ENCODE results near the gene WDR64. TPM values are rescaled to one million over a fixed set of nuclear protein-coding genes. Genes with fewer than 3 reads are reported as not detected.

The WDR64 gene
- polyA plus RNA-seq, result under 1 TPM in 1 of 4 donors, not detected in 3; 0.09 TPM
- long read RNA-seq, donor 1, result 0 reads
- long read RNA-seq, donor 2, result 0 reads
- long read RNA-seq, donor 3, result 0 reads
- long read RNA-seq, donor 4, result 0 reads
- long read RNA-seq, donor 5, result 0 reads
- long read RNA-seq, donor 6, result 0 reads
- long read RNA-seq, donor 7, result 0 reads
- long read RNA-seq, donor 8, result 0 reads
- long read RNA-seq, donor 9, result 0 reads
- long read RNA-seq, donor 10, result 0 reads

- 84 to 89% (median 89%) methylated on average over 4 of the region's 4 CpGs for WGBS, 3 donors
- Histone ChIP-seq H3K9me3 (ENCODE audit: control insufficient read depth in 2 of 2, insufficient read depth in 1 of 2, low read depth in 1 of 2, low read length in 1 of 2) (no peaks in the 10 kb centered on the region), H3K27ac (ENCODE audit: low read depth in 1 of 3, low read length in 2 of 3) (no peak within 1 kb of the TSS), H3K27me3 (ENCODE audit: control insufficient read depth in 3 of 3, insufficient read depth in 3 of 3, low read length in 3 of 3) (no peaks in the 10 kb centered on the region), H3K4me1 (ENCODE audit: control insufficient read depth in 3 of 3, insufficient read depth in 2 of 3, low read depth in 1 of 3, low read length in 2 of 3) (no peaks in the 10 kb centered on the region), H3K4me3 (ENCODE audit: low read depth in 1 of 3, low read length in 3 of 3) (no peak within 1 kb of the TSS), H3K36me3 (ENCODE audit: control insufficient read depth in 3 of 3, insufficient read depth in 2 of 3, low read depth in 1 of 3, low read length in 3 of 3) (no peaks in the 10 kb centered on the region)
- FAIRE-seq (no peak), DNase-seq (no peak)
These were observed at the start of gene WDR64 for GRCh38 chr1:241652012-241652411. TSS of gene WDR64 (plus strand) at chr1:241652281. CDS start at chr1:241652485, 204 bp downstream.

DNA sequence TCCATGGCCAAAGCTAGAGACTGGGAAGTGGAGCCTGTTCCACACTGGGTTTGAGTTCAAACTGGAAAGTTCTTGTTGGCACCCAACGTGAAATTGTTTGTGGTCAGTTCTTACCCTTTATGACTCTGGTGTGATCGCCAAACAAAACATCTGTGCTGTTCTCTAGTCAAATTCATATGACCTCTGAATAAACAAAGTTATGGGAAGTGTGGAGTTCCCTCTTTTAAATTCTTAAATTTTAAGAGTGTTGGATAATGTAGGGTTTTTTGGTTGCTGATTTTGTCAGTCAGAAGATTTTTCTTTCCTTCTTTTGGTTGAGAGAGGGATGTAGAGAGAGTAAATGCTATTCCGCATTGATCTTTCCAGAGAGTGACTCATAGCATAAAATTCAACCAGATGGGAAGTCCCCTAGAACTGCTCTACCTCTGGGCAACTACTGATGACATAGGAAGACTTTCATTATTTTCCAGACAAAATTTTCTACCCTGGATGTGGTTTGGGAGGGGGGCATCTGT is 48.3 kb upstream of the WDR64 start:
- DNase-seq, result no peak
- no peak overlapping the region for H3K27ac ChIP-seq (ENCODE audit: low read depth in 1 of 3, low read length in 2 of 3)
- no peak for FAIRE-seq
- peaks cover 0 to 3% (median 2%) of the 10 kb centered on the region in 3 donors for H3K36me3 ChIP-seq (ENCODE audit: control insufficient read depth in 3 of 3, insufficient read depth in 2 of 3, low read depth in 1 of 3, low read length in 3 of 3)
- H3K4me3 ChIP-seq (ENCODE audit: low read depth in 1 of 3, low read length in 3 of 3), result no peak overlapping the region
- 65 to 94% (median 78%) methylated on average over 3 of the region's 3 CpGs for WGBS, 3 donors
- H3K4me1 ChIP-seq (ENCODE audit: control insufficient read depth in 3 of 3, insufficient read depth in 2 of 3, low read depth in 1 of 3, low read length in 2 of 3), result no peaks in the 10 kb centered on the region
- H3K27me3 ChIP-seq (ENCODE audit: control insufficient read depth in 3 of 3, insufficient read depth in 3 of 3, low read length in 3 of 3), result no peaks in the 10 kb centered on the region
- no peaks in the 10 kb centered on the region for H3K9me3 ChIP-seq (ENCODE audit: control insufficient read depth in 2 of 2, insufficient read depth in 1 of 2, low read depth in 1 of 2, low read length in 1 of 2)

DNA sequence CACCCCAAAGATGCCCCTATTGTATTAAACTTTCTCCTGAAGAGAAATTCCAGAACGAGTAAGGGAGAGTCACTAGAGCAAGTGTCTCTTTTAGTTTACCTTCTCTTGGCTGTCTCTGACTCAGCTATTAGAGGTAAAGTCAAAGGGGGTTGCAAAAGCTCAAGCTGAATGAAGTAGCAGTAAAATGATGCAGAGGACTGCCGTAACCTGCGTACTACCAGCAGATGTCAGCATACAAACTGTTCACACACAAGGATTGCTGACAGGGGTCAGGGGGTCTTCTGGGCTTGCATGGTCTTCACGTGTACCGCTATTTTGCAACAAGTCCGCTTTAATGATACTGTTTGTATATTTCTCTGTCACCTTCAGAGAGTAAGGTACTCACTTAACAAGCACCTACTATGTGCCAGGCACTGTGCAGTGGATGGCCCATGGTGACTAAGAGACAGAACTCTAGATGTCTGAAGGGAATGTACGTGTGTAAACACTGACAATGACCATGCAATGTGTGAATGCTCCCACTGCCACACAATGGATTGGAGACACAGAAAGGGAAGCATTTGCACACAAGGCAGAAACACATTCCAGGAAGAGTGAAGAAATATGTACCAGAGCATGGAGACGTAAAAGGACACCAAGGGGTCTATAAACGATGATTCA is 46.8 kb upstream of the WDR64 start:
- H3K4me1 ChIP-seq (ENCODE audit: control insufficient read depth in 3 of 3, insufficient read depth in 2 of 3, low read depth in 1 of 3, low read length in 2 of 3), result no peaks in the 10 kb centered on the region
- no peak for DNase-seq
- no peaks in the 10 kb centered on the region for H3K27me3 ChIP-seq (ENCODE audit: control insufficient read depth in 3 of 3, insufficient read depth in 3 of 3, low read length in 3 of 3)
- H3K27ac ChIP-seq (ENCODE audit: low read depth in 1 of 3, low read length in 2 of 3), result no peak overlapping the region
- FAIRE-seq, result no peak
- H3K9me3 ChIP-seq (ENCODE audit: control insufficient read depth in 2 of 2, insufficient read depth in 1 of 2, low read depth in 1 of 2, low read length in 1 of 2), result no peaks in the 10 kb centered on the region
- no peak overlapping the region for H3K4me3 ChIP-seq (ENCODE audit: low read depth in 1 of 3, low read length in 3 of 3)
- 82 to 86% (median 84%) methylated on average over 9 of the region's 9 CpGs for WGBS, 3 donors
- H3K36me3 ChIP-seq (ENCODE audit: control insufficient read depth in 3 of 3, insufficient read depth in 2 of 3, low read depth in 1 of 3, low read length in 3 of 3), result peaks cover 0 to 3% (median 2%) of the 10 kb centered on the region in 3 donors

DNA sequence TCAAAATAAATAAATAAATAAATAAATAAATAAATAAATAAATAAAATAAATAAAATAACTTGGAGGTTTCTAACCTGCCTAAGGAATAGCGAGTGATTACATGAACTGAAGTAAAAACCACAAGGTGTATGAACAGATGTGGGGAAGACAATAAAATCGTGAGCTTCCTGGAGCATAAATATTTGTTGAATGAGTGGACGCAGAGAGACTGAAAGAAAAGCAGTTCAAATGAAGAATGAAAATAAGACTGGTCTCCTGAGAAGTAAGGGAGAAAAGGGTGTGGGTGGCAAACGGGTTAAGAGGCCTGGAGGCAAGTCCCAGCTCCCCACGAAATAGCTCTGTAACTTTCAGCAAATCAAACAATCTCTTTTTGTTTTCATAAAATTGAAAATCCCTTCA is 45.5 kb upstream of the WDR64 start:
- no peak for DNase-seq
- H3K27me3 ChIP-seq (ENCODE audit: control insufficient read depth in 3 of 3, insufficient read depth in 3 of 3, low read length in 3 of 3), result no peaks in the 10 kb centered on the region
- peaks cover 0 to 2% (median 0%) of the 10 kb centered on the region in 3 donors for H3K4me1 ChIP-seq (ENCODE audit: control insufficient read depth in 3 of 3, insufficient read depth in 2 of 3, low read depth in 1 of 3, low read length in 2 of 3)
- H3K27ac ChIP-seq (ENCODE audit: low read depth in 1 of 3, low read length in 2 of 3), result no peak overlapping the region
- no peak overlapping the region for H3K4me3 ChIP-seq (ENCODE audit: low read depth in 1 of 3, low read length in 3 of 3)
- no peak for FAIRE-seq
- H3K9me3 ChIP-seq (ENCODE audit: control insufficient read depth in 2 of 2, insufficient read depth in 1 of 2, low read depth in 1 of 2, low read length in 1 of 2), result no peaks in the 10 kb centered on the region
- peaks cover 0 to 3% (median 2%) of the 10 kb centered on the region in 3 donors for H3K36me3 ChIP-seq (ENCODE audit: control insufficient read depth in 3 of 3, insufficient read depth in 2 of 3, low read depth in 1 of 3, low read length in 3 of 3)
- WGBS, 3 donors, result 66 to 81% (median 75%) methylated on average over 5 of the region's 5 CpGs

- H3K4me3 ChIP-seq (ENCODE audit: low read depth in 1 of 3, low read length in 3 of 3), result no peak overlapping the region
- no peak for FAIRE-seq
These were observed 44.6 kb upstream of the WDR64 start for GRCh38 chr1:241607497-241607896.

DNA sequence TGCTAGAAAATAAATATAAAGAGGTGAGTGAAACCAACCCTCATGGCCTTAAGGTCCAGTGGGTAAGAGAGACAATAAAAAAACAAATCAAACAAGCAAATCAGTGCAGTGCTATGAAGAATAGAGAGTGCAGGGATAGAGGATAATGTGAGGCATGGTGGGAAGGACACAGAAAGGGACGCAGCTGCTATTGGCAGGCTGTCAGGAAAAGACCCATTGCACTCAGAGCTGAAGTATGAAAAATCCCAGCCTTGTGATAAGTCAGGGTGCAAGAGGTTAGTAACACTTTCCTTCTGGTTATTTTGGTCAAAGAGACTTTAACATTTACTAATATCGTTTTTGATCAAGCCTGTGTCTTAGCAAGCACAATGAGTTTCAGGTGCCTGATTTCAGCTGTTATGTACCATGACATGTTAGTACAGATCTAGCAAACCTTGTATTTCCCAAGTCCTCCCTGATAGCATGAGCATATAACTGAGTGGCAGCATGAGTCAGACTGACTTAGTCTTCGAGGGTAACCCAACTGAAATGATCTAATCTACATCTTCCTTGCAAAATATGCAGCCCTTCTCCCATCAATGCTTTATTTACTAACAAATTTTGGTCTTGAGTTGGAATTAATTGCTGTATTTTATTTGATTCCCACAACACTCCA is 43.6 kb upstream of the WDR64 start:
- H3K36me3 ChIP-seq (ENCODE audit: control insufficient read depth in 3 of 3, insufficient read depth in 2 of 3, low read depth in 1 of 3, low read length in 3 of 3), result peaks cover 0 to 3% (median 1%) of the 10 kb centered on the region in 3 donors
- H3K4me3 ChIP-seq (ENCODE audit: low read depth in 1 of 3, low read length in 3 of 3), result no peak overlapping the region
- no peaks in the 10 kb centered on the region for H3K27me3 ChIP-seq (ENCODE audit: control insufficient read depth in 3 of 3, insufficient read depth in 3 of 3, low read length in 3 of 3)
- no peak overlapping the region for H3K27ac ChIP-seq (ENCODE audit: low read depth in 1 of 3, low read length in 2 of 3)
- WGBS, 3 donors, result 43 to 47% (median 45%) methylated on average over 3 of the region's 3 CpGs
- H3K9me3 ChIP-seq (ENCODE audit: control insufficient read depth in 2 of 2, insufficient read depth in 1 of 2, low read depth in 1 of 2, low read length in 1 of 2), result no peaks in the 10 kb centered on the region
- DNase-seq, result no peak
- H3K4me1 ChIP-seq (ENCODE audit: control insufficient read depth in 3 of 3, insufficient read depth in 2 of 3, low read depth in 1 of 3, low read length in 2 of 3), result peaks cover 0 to 2% (median 0%) of the 10 kb centered on the region in 3 donors
- no peak for FAIRE-seq

More at GRCh38 chr1:241607497-241607896, 44.6 kb upstream of the WDR64 start:
- Histone ChIP-seq H3K4me1 (ENCODE audit: control insufficient read depth in 3 of 3, insufficient read depth in 2 of 3, low read depth in 1 of 3, low read length in 2 of 3) (peaks cover 0 to 2% (median 0%) of the 10 kb centered on the region in 3 donors), H3K27ac (ENCODE audit: low read depth in 1 of 3, low read length in 2 of 3) (no peak overlapping the region), H3K27me3 (ENCODE audit: control insufficient read depth in 3 of 3, insufficient read depth in 3 of 3, low read length in 3 of 3) (no peaks in the 10 kb centered on the region), H3K9me3 (ENCODE audit: control insufficient read depth in 2 of 2, insufficient read depth in 1 of 2, low read depth in 1 of 2, low read length in 1 of 2) (no peaks in the 10 kb centered on the region), H3K36me3 (ENCODE audit: control insufficient read depth in 3 of 3, insufficient read depth in 2 of 3, low read depth in 1 of 3, low read length in 3 of 3) (peaks cover 0 to 3% (median 2%) of the 10 kb centered on the region in 3 donors)
- DNase-seq, result no peak

DNA sequence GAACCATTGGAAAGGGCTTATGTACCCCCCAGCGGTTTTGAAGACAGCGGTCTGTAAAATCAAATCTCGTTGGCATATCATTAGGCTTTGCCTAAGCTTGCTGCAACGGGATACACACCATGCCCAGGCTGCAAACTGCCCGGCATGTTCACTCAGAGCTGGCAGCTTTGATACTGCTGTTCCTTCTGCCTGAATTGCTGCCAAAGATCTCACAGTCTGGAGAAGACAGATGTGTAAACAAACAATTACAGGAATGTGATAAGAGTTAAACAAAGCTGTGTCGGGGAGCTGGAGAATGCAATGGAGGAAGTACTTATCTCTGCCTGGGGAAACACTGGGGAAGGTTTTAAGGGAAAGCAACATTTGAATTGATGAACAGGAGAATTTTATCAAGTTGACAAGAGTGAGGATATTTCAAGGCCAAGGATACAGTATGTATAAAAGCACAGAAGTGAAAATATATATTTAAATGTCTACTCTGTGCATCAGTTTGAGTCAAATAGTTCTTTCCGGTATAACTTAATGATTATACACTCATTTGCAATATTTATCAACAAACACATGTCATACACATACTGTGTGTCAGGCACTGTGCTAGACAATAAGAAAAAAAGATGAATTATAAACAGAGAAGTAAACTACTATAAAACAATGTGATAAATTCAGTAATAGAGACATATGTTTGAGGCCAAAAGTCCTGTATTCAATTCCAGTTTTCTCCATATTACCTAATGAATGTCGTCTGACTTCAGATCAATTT is 41.8 kb upstream of the WDR64 start:
- Histone ChIP-seq H3K4me3 (ENCODE audit: low read depth in 1 of 3, low read length in 3 of 3) (no peak overlapping the region), H3K36me3 (ENCODE audit: control insufficient read depth in 3 of 3, insufficient read depth in 2 of 3, low read depth in 1 of 3, low read length in 3 of 3) (no peaks in the 10 kb centered on the region), H3K27ac (ENCODE audit: low read depth in 1 of 3, low read length in 2 of 3) (no peak overlapping the region), H3K4me1 (ENCODE audit: control insufficient read depth in 3 of 3, insufficient read depth in 2 of 3, low read depth in 1 of 3, low read length in 2 of 3) (peaks cover 0 to 6% (median 2%) of the 10 kb centered on the region in 3 donors), H3K9me3 (ENCODE audit: control insufficient read depth in 2 of 2, insufficient read depth in 1 of 2, low read depth in 1 of 2, low read length in 1 of 2) (no peaks in the 10 kb centered on the region), H3K27me3 (ENCODE audit: control insufficient read depth in 3 of 3, insufficient read depth in 3 of 3, low read length in 3 of 3) (no peaks in the 10 kb centered on the region)
- peak; percentile 22 to 66 for DNase-seq
- 12 to 36% (median 26%) methylated on average over 8 of the region's 8 CpGs for WGBS, 3 donors
- FAIRE-seq, result no peak

DNA sequence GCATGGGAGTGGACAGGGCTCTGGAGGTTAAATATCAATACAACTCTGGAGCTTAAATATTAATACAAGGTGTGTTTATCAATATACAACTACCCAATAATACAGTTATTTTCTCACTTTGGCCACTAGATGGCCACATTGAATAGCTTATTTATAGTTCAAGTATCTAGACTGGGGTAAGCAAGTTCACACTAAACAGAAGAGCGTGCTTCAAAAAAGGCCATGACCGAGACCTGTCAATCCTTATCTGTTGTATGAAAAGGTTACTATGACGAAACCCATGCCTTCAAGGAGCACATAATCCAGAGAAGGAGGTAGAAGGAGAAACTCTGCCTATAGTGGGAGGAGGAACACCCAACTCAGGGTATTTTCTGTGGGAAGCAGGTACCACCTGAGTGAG is 41.0 kb upstream of the WDR64 start:
- FAIRE-seq (no peak), DNase-seq (peak; percentile 74 to 87)
- Histone ChIP-seq H3K4me3 (ENCODE audit: low read depth in 1 of 3, low read length in 3 of 3) (no peak overlapping the region), H3K27me3 (ENCODE audit: control insufficient read depth in 3 of 3, insufficient read depth in 3 of 3, low read length in 3 of 3) (no peaks in the 10 kb centered on the region), H3K4me1 (ENCODE audit: control insufficient read depth in 3 of 3, insufficient read depth in 2 of 3, low read depth in 1 of 3, low read length in 2 of 3) (peaks cover 0 to 7% (median 2%) of the 10 kb centered on the region in 3 donors), H3K36me3 (ENCODE audit: control insufficient read depth in 3 of 3, insufficient read depth in 2 of 3, low read depth in 1 of 3, low read length in 3 of 3) (no peaks in the 10 kb centered on the region), H3K27ac (ENCODE audit: low read depth in 1 of 3, low read length in 2 of 3) (no peak overlapping the region), H3K9me3 (ENCODE audit: control insufficient read depth in 2 of 2, insufficient read depth in 1 of 2, low read depth in 1 of 2, low read length in 1 of 2) (no peaks in the 10 kb centered on the region)
- WGBS, 3 donors, result 0 to 10% (median 3%) methylated on average over 3 of the region's 3 CpGs
